ENCODE data around the gene TADA2A.
"Not testable (repeated sequence)": the region's sequence is repeated elsewhere in the genome, so short reads cannot be mapped to it uniquely, and the experiment has no call there.

Gene TADA2A

DNA sequence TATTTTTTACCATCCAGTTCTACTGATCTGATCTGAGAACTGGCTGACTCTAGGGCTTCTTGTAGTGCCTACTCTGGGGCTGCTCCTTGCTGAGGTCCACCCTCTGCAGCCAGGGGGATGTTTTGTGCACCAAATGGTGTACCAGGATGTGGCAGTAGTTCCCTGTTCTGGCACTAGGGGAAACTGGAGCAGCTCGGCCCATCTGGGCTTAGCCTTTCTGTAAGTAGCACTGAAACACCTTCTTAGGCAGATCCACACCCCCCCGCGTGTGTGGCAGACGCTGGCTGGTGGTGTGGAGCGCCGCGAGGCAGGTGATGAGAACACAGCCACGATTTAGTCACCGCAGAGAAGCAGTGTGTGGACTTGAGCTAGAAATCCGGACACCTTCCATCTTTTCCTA is 100.0 kb downstream of the TADA2A start:
- H3K4me1 ChIP-seq (ENCODE audit: insufficient read depth, low read length, poor library complexity, severe bottlenecking): no peaks in the 10 kb centered on the region
- H3K4me2 ChIP-seq (ENCODE audit: low read depth, low read length, poor library complexity, severe bottlenecking): no peak overlapping the region
- H2AFZ ChIP-seq (ENCODE audit: low read length): no peak overlapping the region
- H3K36me3 ChIP-seq (ENCODE audit: insufficient read depth, low read length): peaks cover 4% of the 10 kb centered on the region; the same call in 1 of the 2 replicates
- no peaks in the 10 kb centered on the region for H3K9me2 ChIP-seq (replicated peaks; ENCODE audit: low read depth, low read length)
- no peaks in the 10 kb centered on the region for H3K27me3 ChIP-seq (ENCODE audit: insufficient read depth, low read length, poor library complexity, severe bottlenecking)
- H3K9ac ChIP-seq (ENCODE audit: low read depth, low read length, poor library complexity, severe bottlenecking): no peak overlapping the region
- H3K79me2 ChIP-seq (ENCODE audit: insufficient read depth, low read length): peaks cover 65% of the 10 kb centered on the region
- H3K4me3 ChIP-seq (ENCODE audit: low read length, poor library complexity, severe bottlenecking): no peak overlapping the region
- no peaks in the 10 kb centered on the region for H3F3A ChIP-seq (ENCODE audit: low read depth)
- peaks cover 7% of the 10 kb centered on the region for H4K20me1 ChIP-seq (ENCODE audit: insufficient read depth, low read length, poor library complexity, severe bottlenecking)
- TF ChIP-seq EZH2phosphoT487 (IDR thresholded peaks at IDR 0.05; ENCODE audit: borderline replicate concordance): no peak
- TF ChIP-seq, protein P1, sequence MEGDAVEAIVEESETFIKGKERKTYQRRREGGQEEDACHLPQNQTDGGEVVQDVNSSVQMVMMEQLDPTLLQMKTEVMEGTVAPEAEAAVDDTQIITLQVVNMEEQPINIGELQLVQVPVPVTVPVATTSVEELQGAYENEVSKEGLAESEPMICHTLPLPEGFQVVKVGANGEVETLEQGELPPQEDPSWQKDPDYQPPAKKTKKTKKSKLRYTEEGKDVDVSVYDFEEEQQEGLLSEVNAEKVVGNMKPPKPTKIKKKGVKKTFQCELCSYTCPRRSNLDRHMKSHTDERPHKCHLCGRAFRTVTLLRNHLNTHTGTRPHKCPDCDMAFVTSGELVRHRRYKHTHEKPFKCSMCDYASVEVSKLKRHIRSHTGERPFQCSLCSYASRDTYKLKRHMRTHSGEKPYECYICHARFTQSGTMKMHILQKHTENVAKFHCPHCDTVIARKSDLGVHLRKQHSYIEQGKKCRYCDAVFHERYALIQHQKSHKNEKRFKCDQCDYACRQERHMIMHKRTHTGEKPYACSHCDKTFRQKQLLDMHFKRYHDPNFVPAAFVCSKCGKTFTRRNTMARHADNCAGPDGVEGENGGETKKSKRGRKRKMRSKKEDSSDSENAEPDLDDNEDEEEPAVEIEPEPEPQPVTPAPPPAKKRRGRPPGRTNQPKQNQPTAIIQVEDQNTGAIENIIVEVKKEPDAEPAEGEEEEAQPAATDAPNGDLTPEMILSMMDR (conservative IDR thresholded peaks at IDR 0.05; ENCODE audit: low read length): peak; percentile 61
- H3K9me3 ChIP-seq (ENCODE audit: insufficient read depth, low read depth, low read length): no peaks in the 10 kb centered on the region

DNA sequence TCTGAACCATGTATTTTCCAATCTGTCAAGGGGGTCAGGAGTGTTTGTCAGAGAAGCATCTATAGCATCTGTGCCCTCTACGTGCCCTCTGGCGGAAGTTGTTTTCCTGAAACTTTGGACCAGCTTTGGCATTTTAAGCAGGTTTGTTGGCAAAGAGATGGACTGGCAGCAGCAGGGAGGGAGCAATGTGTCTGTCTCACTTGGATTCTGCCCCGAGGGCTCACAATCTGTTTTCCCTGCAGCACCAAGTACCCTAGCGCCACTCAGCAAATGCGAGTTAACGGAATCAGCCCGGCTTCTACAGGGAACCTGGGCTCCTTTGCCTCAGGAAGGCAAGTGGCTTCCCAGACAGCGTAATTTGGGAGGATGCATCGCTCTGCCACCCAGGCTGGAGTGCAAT is 100.4 kb downstream of the TADA2A start:
- H3K4me3 ChIP-seq (ENCODE audit: low read length, poor library complexity, severe bottlenecking): no peak overlapping the region
- no peaks in the 10 kb centered on the region for H3K27me3 ChIP-seq (ENCODE audit: insufficient read depth, low read length, poor library complexity, severe bottlenecking)
- H3F3A ChIP-seq (ENCODE audit: low read depth): no peaks in the 10 kb centered on the region
- H3K4me1 ChIP-seq (ENCODE audit: insufficient read depth, low read length, poor library complexity, severe bottlenecking): no peaks in the 10 kb centered on the region
- H3K36me3 ChIP-seq (ENCODE audit: insufficient read depth, low read length): peaks cover 6% of the 10 kb centered on the region; the same call in 1 of the 2 replicates
- H3K9ac ChIP-seq (ENCODE audit: low read depth, low read length, poor library complexity, severe bottlenecking): no peak overlapping the region
- TF ChIP-seq, protein P1 (conservative IDR thresholded peaks at IDR 0.05; ENCODE audit: low read length): no peak
- H3K9me2 ChIP-seq (replicated peaks; ENCODE audit: low read depth, low read length): no peaks in the 10 kb centered on the region
- peaks cover 7% of the 10 kb centered on the region for H4K20me1 ChIP-seq (ENCODE audit: insufficient read depth, low read length, poor library complexity, severe bottlenecking)
- no peaks in the 10 kb centered on the region for H3K9me3 ChIP-seq (ENCODE audit: insufficient read depth, low read depth, low read length)
- no peak overlapping the region for H3K4me2 ChIP-seq (ENCODE audit: low read depth, low read length, poor library complexity, severe bottlenecking)
- H3K79me2 ChIP-seq (ENCODE audit: insufficient read depth, low read length): peaks cover 60% of the 10 kb centered on the region
- H2AFZ ChIP-seq (ENCODE audit: low read length): no peak overlapping the region

DNA sequence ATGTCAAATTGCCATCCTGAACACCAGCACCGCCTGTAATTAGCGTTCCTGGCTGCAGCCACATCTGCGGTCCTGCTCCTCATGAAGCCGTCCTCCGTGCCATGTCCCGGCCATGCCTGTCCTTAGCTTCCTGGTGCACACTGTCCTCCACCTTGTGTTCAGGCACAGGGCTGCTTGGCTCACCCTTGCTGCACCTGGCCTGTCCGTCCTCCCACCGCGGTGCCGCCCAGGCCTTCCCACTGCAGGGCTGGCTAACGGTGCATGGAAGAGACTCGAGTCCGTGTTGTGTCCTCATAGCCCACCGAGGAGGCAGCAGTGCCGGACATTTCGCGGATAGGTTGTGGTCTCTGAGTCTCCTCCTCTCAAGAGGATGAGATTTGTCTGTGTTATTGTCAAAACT is 103.4 kb downstream of the TADA2A start:
- no peak overlapping the region for H3K4me2 ChIP-seq (ENCODE audit: low read depth, low read length, poor library complexity, severe bottlenecking)
- H3K27me3 ChIP-seq (ENCODE audit: insufficient read depth, low read length, poor library complexity, severe bottlenecking): no peaks in the 10 kb centered on the region
- no peak overlapping the region for H3K4me3 ChIP-seq (ENCODE audit: low read length, poor library complexity, severe bottlenecking)
- H4K20me1 ChIP-seq (ENCODE audit: insufficient read depth, low read length, poor library complexity, severe bottlenecking): peaks cover 7% of the 10 kb centered on the region
- no peaks in the 10 kb centered on the region for H3F3A ChIP-seq (ENCODE audit: low read depth)
- H3K79me2 ChIP-seq (ENCODE audit: insufficient read depth, low read length): peaks cover 39% of the 10 kb centered on the region; the same call in 1 of the 2 replicates
- no peaks in the 10 kb centered on the region for H3K4me1 ChIP-seq (ENCODE audit: insufficient read depth, low read length, poor library complexity, severe bottlenecking)
- TF ChIP-seq EZH2phosphoT487 (IDR thresholded peaks at IDR 0.05; ENCODE audit: borderline replicate concordance): no peak
- H2AFZ ChIP-seq (ENCODE audit: low read length): no peak overlapping the region
- H3K9ac ChIP-seq (ENCODE audit: low read depth, low read length, poor library complexity, severe bottlenecking): no peak overlapping the region
- H3K9me2 ChIP-seq (replicated peaks; ENCODE audit: low read depth, low read length): no peaks in the 10 kb centered on the region
- no peaks in the 10 kb centered on the region for H3K9me3 ChIP-seq (ENCODE audit: insufficient read depth, low read depth, low read length)
- peaks cover 32% of the 10 kb centered on the region for H3K36me3 ChIP-seq (ENCODE audit: insufficient read depth, low read length)

DNA sequence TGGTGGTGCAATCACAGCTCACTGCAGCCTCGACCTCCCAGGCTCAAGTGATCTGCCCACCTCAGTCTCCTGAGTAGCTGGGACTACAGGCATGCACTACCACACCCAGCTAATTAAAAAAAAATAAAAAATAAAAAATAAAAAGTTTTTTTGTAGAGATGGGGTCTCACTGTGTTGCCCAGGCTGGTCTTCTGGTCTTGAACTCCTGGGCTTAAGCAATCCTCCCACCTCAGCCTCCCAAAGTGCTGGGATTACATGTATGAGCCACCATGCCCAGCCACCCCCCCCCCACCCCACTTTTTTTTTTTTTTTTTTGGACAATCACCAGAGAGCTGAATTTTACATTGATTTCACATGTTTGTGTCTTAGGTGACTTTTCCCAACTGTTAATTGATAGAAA is 105.0 kb downstream of the TADA2A start:
- H4K20me1 ChIP-seq (ENCODE audit: insufficient read depth, low read length, poor library complexity, severe bottlenecking); H2AFZ ChIP-seq (ENCODE audit: low read length); H3K4me1 ChIP-seq (ENCODE audit: insufficient read depth, low read length, poor library complexity, severe bottlenecking); H3K9me2 ChIP-seq (replicated peaks; ENCODE audit: low read depth, low read length); H3K9ac ChIP-seq (ENCODE audit: low read depth, low read length, poor library complexity, severe bottlenecking); H3K4me2 ChIP-seq (ENCODE audit: low read depth, low read length, poor library complexity, severe bottlenecking); H3K9me3 ChIP-seq (ENCODE audit: insufficient read depth, low read depth, low read length); H3F3A ChIP-seq (ENCODE audit: low read depth); H3K4me3 ChIP-seq (ENCODE audit: low read length, poor library complexity, severe bottlenecking); H3K27me3 ChIP-seq (ENCODE audit: insufficient read depth, low read length, poor library complexity, severe bottlenecking): not testable (repeated sequence)
- peaks cover 45% of the 10 kb centered on the region for H3K36me3 ChIP-seq (ENCODE audit: insufficient read depth, low read length)
- peaks cover 25% of the 10 kb centered on the region; the same call in 1 of the 2 replicates for H3K79me2 ChIP-seq (ENCODE audit: insufficient read depth, low read length)

Data from Loucy (cell line).